Panc1 (cell line): ENCODE measurements around the gene SYNCRIP. TPM values are rescaled to one million over a fixed set of nuclear protein-coding genes. Genes with fewer than 3 reads are reported as not detected.

ENCODE experiments used
- ATAC-seq: fragments of 200-7000 bp; cut with Tn5 transposase; 2 replicates; pipeline ENCODE4 v1.9.1; 2020; ENCODE audit warnings: mild to moderate bottlenecking, moderate library complexity
- BruUV-seq: library from RNA; stranded (reverse); fragments of 400-500 nt; replicated peaks from 2 replicates; lab custom pipeline; 2021; lab: Mats Ljungman, UMichigan
- CTCF ChIA-PET: fragments of 300-600 bp; sonication (Branson Sonifier 250); formaldehyde crosslinking; loops from one replicate; lab custom pipeline; 2022; ENCODE audit warnings: antibody characterized with exemption; lab: Charles Lee
- POLR2A ChIA-PET: fragments of 300-600 bp; sonication (Branson Sonifier 250); formaldehyde crosslinking; loops from one replicate; lab custom pipeline; 2022; ENCODE audit warnings: antibody characterized with exemption; lab: Charles Lee
- DNase-seq: peaks from one replicate; pipeline ENCODE4 v3.0.0-alpha.2; 2010; ENCODE audit warnings: low read depth, low spot score
- H3K27ac ChIP-seq: 2 replicates; pipeline ENCODE4 v1.5.1; 2011; ENCODE audit warnings: mild to moderate bottlenecking, low read length, inconsistent platforms
- H3K27me3 ChIP-seq: fragments of 200-500 bp; sonication (Bioruptor generic); 2 replicates; pipeline ENCODE4 v1.6.0; 2014; ENCODE audit warnings: low read length, inconsistent platforms; ENCODE audit not compliant: control insufficient read depth, insufficient read depth
- H3K36me3 ChIP-seq: fragments of 200-500 bp; sonication (Bioruptor generic); 2 replicates; pipeline ENCODE4 v1.5.1; 2014; ENCODE audit warnings: inconsistent platforms, mild to moderate bottlenecking, low read length, moderate library complexity; ENCODE audit not compliant: control insufficient read depth, insufficient read depth
- H3K4me1 ChIP-seq: 2 replicates; pipeline ENCODE4 v1.5.1; 2011; ENCODE audit warnings: inconsistent platforms, mild to moderate bottlenecking, low read length, moderate library complexity; ENCODE audit not compliant: control insufficient read depth, insufficient read depth
- H3K4me3 ChIP-seq, 2 experiments: 2 replicates each; pipeline ENCODE4 v1.5.1; 2011 to 2012; ENCODE audit warnings: low read depth in 2 of 2, low read length in 2 of 2, mild to moderate bottlenecking in 2 of 2, inconsistent platforms in 1 of 2, moderate library complexity in 1 of 2
- H3K9me3 ChIP-seq: fragments of 200-500 bp; sonication (Bioruptor generic); 2 replicates; pipeline ENCODE4 v1.5.1; 2014; ENCODE audit warnings: low read depth, mild to moderate bottlenecking, inconsistent platforms, low read length, moderate library complexity; ENCODE audit not compliant: control insufficient read depth, insufficient read depth
- POLR2AphosphoS5 ChIP-seq: IDR thresholded peaks from 2 replicates; pipeline ENCODE4 v1.6.1; 2012; ENCODE audit warnings: mild to moderate bottlenecking, low read depth, low read length, moderate library complexity
- SIN3A ChIP-seq: IDR thresholded peaks from 2 replicates; pipeline ENCODE4 v1.6.1; 2012; ENCODE audit warnings: low read depth, mild to moderate bottlenecking, low read length, moderate library complexity, borderline replicate concordance; ENCODE audit not compliant: insufficient read depth
- TCF7L2 ChIP-seq: IDR thresholded peaks from 2 replicates; pipeline ENCODE4 v1.6.1; 2011; ENCODE audit warnings: mild to moderate bottlenecking, low read depth, low read length, inconsistent platforms
- in situ Hi-C: cut with HindIII; loops from 2 replicates; pipeline ENCODE4 v1.10.0; 2016; ENCODE audit warnings: low sequenced_read_pairs, low pct_unique_long_range_greater_than_20kb
- intact Hi-C: fragments of 100-400 bp; cut with micrococcal nuclease; formaldehyde crosslinking; loops from one replicate; pipeline ENCODE4 v1.10.0; 2022; ENCODE audit not compliant: unreplicated experiment
- total RNA-seq: library from RNA; stranded (reverse); gene quantifications from one replicate; pipeline ENCODE4 v1.2.1, GENCODE V29; 2021; ENCODE audit not compliant: unreplicated experiment
- TF ChIP-seq, protein P1 (sequence below): fragments of 450-650 bp; IDR thresholded peaks from 2 replicates; pipeline ENCODE4 v1.5.1; 2017; ENCODE audit warnings: mild to moderate bottlenecking
- TF ChIP-seq, protein P2 (sequence below), 2 experiments: IDR thresholded peaks; 2 replicates each; pipeline ENCODE4 v1.6.1; 2011 to 2012; ENCODE audit warnings: low read depth in 2 of 2, control low read depth in 1 of 2, low read length in 1 of 2, mild to moderate bottlenecking in 1 of 2, moderate library complexity in 1 of 2; ENCODE audit not compliant: insufficient read depth in 1 of 2

The SYNCRIP gene
- total RNA-seq, 1 experiment from 2014 or later = 141 TPM

DNA sequence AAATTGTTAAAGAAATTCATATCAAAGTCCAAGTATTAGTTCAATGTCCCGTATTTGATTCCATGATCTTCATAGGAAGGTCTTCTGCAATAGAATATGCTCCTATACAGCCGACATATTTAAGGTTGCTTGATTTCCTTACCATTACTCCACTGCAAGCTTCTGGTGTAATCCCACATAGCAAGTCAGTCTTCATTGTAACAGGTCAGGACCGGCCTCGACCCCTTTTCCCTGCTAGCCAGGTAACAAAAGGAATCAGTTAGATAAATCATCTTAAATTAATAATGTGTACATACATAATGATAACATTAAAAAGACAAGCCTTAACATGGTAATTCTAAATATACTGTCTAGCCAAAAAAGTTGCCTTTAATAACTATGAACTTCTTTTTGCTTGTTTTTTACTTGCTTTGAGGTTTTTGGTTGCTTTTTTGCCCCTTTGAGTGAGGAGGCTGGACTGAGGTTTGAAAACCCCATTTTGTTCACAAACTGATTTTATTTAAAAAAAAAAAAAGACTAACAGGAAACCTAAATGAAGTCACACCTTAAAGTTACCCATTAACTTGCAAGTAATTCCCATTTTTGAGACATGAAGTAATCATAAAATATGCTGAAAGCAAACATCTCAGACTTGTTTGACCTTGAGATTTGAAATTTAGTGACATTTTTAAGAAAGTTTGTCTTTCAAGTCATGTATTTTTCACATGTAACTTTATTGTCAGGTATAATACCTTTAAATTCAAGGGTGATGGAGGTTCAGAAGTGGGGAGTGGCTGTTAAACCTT lies 29.8 kb downstream of the SYNCRIP start:
- Histone ChIP-seq H3K27me3 (no peaks in the 10 kb centered on the region), H3K9me3 (no peaks in the 10 kb centered on the region), H3K27ac (no peak overlapping the region), H3K36me3 (peaks cover 85% of the 10 kb centered on the region), H3K4me3 (no peak overlapping the region), H3K4me1 (no peaks in the 10 kb centered on the region)
- CTCF ChIA-PET = no interaction called here
- POLR2A ChIA-PET = no interaction called here
- BruUV-seq = no TSS peak
- in situ Hi-C loops (no loop called here), intact Hi-C loops (no loop called here)
- no peak for DNase-seq
- no peak for ATAC-seq
- TF ChIP-seq, protein P1, sequence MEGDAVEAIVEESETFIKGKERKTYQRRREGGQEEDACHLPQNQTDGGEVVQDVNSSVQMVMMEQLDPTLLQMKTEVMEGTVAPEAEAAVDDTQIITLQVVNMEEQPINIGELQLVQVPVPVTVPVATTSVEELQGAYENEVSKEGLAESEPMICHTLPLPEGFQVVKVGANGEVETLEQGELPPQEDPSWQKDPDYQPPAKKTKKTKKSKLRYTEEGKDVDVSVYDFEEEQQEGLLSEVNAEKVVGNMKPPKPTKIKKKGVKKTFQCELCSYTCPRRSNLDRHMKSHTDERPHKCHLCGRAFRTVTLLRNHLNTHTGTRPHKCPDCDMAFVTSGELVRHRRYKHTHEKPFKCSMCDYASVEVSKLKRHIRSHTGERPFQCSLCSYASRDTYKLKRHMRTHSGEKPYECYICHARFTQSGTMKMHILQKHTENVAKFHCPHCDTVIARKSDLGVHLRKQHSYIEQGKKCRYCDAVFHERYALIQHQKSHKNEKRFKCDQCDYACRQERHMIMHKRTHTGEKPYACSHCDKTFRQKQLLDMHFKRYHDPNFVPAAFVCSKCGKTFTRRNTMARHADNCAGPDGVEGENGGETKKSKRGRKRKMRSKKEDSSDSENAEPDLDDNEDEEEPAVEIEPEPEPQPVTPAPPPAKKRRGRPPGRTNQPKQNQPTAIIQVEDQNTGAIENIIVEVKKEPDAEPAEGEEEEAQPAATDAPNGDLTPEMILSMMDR = no peak
- TF ChIP-seq TCF7L2 = no peak
- no peak for TF ChIP-seq SIN3A
- TF ChIP-seq POLR2AphosphoS5 = no peak

DNA sequence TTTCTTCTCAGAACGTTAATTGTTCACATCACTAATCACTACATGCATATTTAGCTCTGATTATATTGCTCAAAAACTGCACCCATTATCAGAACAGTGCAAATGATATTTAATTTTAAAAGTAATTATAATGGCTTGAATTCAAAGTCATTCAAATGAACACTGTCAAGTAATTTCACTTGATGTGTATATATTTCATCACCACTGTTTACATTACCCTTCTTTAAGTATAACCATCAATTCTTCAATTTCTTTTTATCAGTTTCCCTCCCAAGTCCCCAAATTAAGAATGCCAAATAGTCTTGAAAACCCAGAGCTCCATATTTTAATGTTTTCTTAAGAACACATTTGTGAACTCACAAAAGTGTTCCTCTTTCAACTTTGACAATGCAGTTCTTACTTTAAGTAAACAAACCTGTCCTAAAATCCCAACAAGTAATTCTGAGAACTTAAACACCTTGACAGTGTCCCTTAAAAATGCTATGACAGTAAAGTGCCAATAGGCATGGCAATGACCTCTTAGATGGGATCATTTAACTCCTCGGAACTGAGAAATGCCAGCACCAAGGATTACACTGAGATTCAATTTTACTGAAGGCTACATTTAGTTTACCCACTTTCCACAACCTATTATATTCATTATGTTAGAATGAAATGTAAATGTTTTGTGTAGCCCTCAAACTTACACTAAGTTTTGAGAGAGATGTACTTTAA lies 32.3 kb downstream of the SYNCRIP start:
- CTCF ChIA-PET = no interaction called here
- BruUV-seq = no TSS peak

More for the DNA sequence above, 32.3 kb downstream of the SYNCRIP start:
- in situ Hi-C loops = no loop called here
- no peak overlapping the region for H3K4me3 ChIP-seq
- H3K27ac ChIP-seq = no peak overlapping the region
- H3K36me3 ChIP-seq = peaks cover 70% of the 10 kb centered on the region
- ATAC-seq = no peak
- no peak for DNase-seq
- no peaks in the 10 kb centered on the region for H3K9me3 ChIP-seq
- no peak for TF ChIP-seq SIN3A
- no peak for TF ChIP-seq TCF7L2
- TF ChIP-seq, protein P2, sequence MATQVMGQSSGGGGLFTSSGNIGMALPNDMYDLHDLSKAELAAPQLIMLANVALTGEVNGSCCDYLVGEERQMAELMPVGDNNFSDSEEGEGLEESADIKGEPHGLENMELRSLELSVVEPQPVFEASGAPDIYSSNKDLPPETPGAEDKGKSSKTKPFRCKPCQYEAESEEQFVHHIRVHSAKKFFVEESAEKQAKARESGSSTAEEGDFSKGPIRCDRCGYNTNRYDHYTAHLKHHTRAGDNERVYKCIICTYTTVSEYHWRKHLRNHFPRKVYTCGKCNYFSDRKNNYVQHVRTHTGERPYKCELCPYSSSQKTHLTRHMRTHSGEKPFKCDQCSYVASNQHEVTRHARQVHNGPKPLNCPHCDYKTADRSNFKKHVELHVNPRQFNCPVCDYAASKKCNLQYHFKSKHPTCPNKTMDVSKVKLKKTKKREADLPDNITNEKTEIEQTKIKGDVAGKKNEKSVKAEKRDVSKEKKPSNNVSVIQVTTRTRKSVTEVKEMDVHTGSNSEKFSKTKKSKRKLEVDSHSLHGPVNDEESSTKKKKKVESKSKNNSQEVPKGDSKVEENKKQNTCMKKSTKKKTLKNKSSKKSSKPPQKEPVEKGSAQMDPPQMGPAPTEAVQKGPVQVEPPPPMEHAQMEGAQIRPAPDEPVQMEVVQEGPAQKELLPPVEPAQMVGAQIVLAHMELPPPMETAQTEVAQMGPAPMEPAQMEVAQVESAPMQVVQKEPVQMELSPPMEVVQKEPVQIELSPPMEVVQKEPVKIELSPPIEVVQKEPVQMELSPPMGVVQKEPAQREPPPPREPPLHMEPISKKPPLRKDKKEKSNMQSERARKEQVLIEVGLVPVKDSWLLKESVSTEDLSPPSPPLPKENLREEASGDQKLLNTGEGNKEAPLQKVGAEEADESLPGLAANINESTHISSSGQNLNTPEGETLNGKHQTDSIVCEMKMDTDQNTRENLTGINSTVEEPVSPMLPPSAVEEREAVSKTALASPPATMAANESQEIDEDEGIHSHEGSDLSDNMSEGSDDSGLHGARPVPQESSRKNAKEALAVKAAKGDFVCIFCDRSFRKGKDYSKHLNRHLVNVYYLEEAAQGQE (IDR thresholded peaks at IDR 0.05; ENCODE audit: insufficient read depth in 1 of 2, low read depth in 2 of 2, low read length in 1 of 2) = no peak
- TF ChIP-seq POLR2AphosphoS5 = no peak
- TF ChIP-seq, protein P1 = no peak
- H3K4me1 ChIP-seq = no peaks in the 10 kb centered on the region
- intact Hi-C loops = no loop called here
- POLR2A ChIA-PET = no interaction called here
- no peaks in the 10 kb centered on the region for H3K27me3 ChIP-seq
